ENCODE data around the gene MEIS1.
"Not testable (repeated sequence)": the region's sequence is repeated elsewhere in the genome, so short reads cannot be mapped to it uniquely, and the experiment has no call there.

MEIS1 gene

GRCh38 chr2:66470199-66470598 lies 35.3 kb downstream of the MEIS1 start:
- DNase-seq = no peak

GRCh38 chr2:66472225-66472843 lies 37.4 kb downstream of the MEIS1 start:
- DNase-seq = no peak

GRCh38 chr2:66477135-66477842 lies 42.4 kb downstream of the MEIS1 start:
- no peak for DNase-seq

- no peak for DNase-seq
Observed at GRCh38 chr2:66478299-66478698, 43.4 kb downstream of the MEIS1 start.

DNA sequence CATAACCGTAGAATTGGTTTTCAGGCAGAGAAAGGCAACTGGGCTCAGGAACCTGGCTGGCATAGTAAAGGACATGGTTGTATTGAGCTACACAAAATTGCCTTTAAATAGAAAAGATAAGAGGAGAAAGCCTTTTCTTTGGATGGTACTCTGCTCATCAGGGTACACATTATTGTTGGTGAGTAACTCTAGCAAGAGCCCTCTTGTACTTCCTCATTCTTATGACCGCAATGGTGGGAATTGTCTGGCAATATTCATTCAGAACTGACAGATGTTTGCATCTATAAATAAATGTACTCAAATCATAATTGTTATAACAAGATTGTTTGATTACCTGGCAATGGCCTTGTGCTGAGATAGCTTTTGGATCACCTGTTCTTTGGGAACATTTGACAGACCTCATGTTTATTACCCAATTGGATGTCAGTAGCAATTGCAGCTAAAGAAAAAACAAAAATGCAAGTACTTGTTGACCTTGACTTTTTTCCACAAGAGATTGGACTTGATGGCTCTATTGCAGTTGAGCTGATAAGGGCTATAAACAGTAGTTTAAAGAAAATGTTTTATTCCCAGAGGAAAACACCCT lies 43.9 kb downstream of the MEIS1 start:
- DNase-seq = no peak

GRCh38 chr2:66481100-66481549 lies 46.2 kb downstream of the MEIS1 start:
- no peak for DNase-seq

GRCh38 chr2:66485252-66485651 lies 50.3 kb downstream of the MEIS1 start:
- DNase-seq = not testable (repeated sequence)

- DNase-seq = no peak
Observed at GRCh38 chr2:66488946-66489345, 54.0 kb downstream of the MEIS1 start.

- no peak for DNase-seq
Observed at GRCh38 chr2:66489436-66489835, 54.5 kb downstream of the MEIS1 start.

DNA sequence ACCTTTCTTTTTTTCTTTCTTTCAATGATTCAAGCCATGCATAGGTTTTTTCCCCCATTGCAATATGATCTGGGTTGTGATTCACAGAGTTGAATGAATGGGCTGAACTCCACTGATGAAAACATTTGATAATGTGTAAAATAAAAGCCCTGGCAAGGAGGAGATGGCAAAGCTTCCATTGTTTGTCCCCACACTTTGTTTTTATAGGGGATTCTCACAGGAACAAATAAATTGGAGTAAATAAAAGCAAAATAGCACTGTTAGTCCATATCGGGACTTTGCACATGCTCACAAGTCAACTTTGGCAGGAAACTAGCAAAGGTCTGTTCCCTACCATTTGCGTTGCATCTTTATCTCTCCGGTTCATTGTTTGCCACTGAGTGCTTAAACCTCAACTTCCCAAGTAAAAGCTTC lies 55.7 kb downstream of the MEIS1 start:
- no peak for DNase-seq

- no peak for DNase-seq
Observed at GRCh38 chr2:66494708-66495107, 59.8 kb downstream of the MEIS1 start.

- no peak for DNase-seq
Observed at GRCh38 chr2:66495788-66496640, 61.1 kb downstream of the MEIS1 start.

DNA sequence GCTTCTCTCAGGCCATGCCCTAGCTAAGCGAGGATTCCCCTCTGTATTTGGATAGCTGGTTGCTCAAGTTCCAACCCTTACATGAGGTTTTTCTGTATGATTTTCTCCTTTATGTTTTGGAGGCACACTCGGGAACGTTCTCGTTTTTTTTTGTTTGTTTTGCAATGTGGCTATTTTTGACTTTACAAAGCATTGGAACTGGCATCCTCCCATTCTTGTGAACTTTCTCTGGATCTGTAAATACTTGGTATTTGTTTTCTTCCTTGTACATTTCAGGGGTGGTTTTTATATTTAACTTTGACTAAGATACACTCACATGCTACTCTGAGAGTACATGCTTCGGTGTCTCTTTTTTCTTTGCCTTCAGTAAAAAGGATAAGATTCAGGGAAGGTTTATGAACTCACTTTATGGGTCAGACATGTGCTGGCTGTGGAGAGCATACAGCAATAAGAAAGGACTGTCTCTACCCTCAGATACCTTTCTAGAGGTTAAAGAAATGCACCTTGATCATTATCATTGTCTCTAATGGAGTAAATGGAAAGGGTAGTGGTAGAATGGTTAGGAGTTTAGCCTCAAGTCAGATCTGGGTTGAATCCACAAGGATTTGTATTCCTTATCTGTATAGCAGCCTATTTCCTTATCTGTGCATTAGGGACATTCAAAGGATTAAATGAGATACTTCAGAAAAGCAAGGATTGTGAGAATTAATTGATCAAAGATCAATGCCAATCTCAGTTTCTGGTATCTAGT lies 61.9 kb downstream of the MEIS1 start:
- no peak for DNase-seq

DNA sequence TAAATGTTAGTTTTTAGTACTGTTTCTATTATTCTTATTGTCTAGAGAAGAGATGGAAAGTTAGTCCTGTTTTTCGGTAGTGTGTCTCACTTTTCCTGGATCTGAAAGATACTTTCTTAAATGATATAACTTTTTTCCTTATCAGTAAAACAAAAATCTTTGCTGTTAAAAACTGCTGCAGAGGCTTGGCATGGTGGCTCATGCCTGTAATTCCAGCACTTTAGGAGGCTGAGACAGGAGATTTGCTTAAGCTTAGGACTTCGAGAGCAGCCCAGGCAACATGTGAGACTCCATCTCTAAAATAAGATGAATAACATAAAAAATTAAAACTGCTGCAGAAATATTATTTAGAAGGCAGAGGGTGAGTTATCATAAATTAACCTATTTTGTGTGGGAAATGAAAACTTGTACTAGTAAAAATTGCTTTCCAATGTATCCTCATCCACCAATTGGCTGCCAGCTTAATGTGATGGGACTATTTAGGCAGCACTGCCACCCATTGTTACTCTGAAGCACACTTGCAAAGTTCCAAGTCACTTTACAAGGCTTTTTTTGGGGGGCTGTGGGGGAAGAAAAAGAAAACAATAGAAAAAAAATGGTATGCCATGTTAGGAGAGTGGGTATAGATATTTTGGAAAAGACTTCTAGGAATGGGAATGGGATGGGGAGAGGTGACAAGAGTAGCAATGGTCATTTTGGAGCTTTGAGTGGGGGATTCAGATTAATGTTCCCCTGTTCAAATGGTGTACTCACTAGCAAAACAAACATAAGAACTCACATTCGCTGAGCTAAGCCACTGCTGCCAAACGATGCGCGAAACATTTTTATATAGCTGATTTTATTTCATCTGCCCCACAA lies 62.7 kb downstream of the MEIS1 start:
- no peak for DNase-seq

DNA sequence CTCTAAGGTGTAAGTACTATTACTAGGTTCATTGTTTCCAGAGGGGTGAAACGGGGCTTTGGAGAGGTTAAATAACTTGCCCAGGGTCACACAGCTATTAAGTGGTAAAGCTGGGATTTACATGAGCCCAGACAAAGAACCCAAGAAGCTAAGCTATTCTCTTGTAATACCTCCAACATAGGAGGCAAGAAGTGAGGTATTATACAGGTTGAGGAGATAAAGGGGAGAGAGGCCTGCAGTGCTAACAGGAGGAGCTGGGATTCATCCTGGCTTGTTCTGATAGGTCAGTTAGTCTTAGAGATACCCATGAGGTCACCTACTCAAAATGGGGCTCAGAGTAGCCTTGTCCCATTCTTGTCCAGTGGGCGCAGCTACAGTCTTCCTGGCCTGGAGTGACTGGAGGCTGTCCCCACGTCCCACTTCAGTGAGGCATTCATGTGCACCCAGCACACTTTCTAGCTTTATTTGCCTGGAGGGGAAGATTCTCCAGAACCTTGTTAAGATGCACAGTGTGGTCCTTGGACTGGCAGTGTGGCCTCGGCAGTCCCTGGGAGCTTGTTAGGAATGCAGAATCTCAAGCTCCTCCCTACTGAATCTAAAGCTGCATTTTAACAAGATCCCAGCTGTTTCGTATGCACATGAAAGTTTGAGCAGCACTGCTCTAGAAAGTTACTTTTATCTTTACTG lies 63.5 kb downstream of the MEIS1 start:
- no peak for DNase-seq

- DNase-seq = no peak
Observed at GRCh38 chr2:66501267-66501666, 66.3 kb downstream of the MEIS1 start.

DNA sequence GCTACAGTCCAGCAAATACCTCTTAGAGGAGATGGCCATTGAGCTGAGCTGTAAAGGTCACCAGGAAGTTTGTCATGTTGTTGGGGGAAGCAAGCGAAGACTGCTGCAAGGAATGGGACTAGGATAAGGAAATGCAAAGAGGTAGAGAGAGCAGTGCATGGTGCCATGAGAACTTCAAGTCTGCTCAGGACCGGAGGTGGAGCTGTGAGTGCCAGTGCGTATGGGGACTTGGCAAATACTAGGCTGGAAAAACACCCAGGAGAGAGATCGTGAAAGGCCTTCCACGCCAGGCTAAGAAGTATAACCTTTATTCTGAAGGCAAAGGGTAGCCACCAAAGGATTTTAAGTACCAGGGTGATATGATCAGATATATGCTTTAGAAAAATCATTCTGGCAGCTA lies 71.3 kb downstream of the MEIS1 start:
- no peak for DNase-seq

- DNase-seq = no peak
Observed at GRCh38 chr2:66507673-66508201, 72.8 kb downstream of the MEIS1 start.

DNA sequence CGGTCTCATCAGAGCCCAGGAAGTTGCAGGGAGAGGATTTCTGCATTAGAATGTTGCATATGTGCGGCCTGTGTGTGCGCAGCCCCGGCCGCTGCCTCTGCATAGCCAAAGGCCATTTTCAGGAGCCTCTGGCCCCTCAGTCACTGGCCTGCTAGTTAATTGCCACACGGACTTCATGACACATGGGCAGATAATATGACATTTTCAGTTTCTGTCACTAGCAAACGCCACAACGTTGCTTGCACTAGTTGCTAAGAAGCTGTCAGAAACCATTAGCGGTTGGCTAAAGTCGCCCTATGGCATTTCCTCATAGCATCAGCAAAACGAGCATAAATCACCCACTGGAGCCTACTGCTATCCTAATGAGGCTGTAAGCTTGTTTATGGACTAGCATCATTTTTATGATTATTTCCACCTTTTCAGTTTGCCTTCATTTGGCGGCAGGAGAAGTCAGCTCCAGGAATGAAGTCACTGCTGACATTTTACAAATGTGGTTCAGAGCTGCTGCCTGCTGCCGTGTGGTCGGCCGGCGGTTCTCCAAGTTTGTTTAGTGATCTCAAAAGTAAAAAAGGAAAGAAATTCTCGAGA lies 73.7 kb downstream of the MEIS1 start:
- DNase-seq = no peak

- no peak for DNase-seq
Observed at GRCh38 chr2:66509326-66509811, 74.4 kb downstream of the MEIS1 start.

All from cortex of kidney (tissue), 1 donor.